ENCODE results near the gene SRSF2.
"Not testable (repeated sequence)": the region's sequence is repeated elsewhere in the genome, so short reads cannot be mapped to it uniquely, and the experiment has no call there.

SRSF2 gene

GRCh38 chr17:76738468-76738850 lies 1.3 kb upstream of the SRSF2 start:
- DNase-seq (ENCODE audit: low read depth) = no peak

GRCh38 chr17:76737676-76738467 lies 741 bp upstream of the SRSF2 start, which contains the start of gene MFSD11:
MFSD11 (plus strand) TSS chr17:76738119; CDS start chr17:76738353, 234 bp downstream.
- DNase-seq (ENCODE audit: low read depth) = peak; percentile 70

DNA sequence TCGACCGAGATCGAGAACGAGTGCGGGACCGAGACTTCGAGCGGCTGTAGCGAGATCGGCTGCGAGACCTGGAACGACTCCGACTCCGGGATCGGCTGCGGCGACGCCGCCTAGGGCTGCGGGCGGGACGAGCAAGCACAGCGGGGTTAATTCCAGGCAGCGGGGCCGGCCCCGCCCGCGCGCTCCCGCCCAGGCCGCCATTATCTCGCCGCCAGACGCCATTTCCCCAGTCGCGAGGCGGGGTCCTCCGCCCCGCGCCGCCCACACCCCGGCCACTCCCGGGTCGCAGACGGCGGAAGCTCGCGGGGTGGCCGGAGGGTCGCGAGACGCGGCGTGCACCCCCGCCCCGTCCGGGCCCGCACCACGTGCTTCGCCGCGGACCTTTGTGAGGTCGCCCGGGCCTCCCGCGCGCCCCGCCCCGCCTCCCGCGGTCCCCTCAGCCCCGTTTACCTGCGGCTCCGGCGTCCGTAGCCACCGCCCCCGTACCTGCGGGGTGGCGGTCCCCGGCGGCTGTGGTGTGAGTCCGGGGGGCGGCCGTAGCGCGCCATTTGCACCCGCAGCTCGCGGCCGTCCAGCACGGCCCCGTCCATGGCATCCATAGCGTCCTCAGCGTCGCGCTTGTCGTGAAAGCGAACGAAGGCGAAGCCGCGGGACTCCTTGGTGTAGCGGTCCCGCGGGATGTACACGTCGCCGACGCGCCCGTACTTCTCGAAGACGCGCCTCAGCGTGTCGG lies 616 bp downstream of the SRSF2 start:
- no peak for DNase-seq (ENCODE audit: low read depth)

DNA sequence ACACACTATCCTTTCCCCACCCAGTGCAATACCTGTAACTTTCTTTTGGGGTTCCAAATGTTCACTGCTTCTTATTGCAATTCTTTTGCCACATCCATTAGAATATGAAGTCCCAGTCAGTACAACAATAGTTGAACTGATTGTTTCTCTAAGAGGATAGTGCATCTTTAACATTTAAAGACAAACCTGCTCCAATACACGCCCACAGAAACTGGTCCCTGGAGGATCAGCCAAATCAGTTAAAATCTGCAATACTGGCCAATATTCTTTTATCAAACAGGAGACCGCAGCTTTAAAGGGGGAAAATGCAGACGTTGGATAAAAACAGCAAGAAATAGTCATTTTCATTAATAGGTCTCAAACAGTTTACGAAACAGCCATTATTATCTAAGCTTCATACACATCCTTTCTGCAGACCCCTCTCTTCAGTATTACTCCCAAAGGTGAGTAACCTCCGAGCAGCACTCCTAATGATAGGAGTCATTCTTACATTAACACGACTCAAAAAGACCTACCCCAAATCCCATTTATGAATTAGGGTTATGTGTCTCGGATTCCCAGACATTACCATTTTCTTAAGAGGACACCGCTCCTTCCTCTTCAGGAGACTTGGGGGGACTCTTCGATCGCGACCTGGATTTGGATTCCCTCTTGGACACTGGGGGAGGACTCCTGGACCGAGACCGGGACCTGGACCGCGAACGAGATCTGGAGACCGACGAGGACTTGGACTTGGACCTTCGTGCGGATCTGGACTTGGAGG lies 1.4 kb downstream of the SRSF2 start:
- no peak for DNase-seq (ENCODE audit: low read depth)

DNA sequence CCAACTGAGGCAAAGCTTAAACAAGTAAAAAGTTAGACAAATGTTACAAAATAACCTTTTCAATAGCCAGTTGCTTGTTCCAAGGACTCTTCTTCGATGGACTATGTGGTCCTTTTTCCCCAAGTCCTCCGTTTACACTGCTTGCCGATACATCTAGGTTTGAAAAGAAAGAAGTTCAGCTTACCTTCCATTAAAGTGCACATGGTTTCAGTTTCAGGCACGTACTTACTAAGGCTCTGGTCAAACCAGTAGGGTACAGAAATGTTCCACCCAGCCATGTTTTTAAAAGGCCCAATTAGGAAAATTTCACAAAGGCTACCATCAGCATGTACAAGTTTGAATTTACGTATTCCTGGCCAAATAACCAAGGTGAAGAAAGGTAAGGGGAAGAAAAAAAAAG lies 2.1 kb downstream of the SRSF2 start:
- DNase-seq (ENCODE audit: low read depth) = no peak

- DNase-seq (ENCODE audit: low read depth) = no peak
Measured at GRCh38 chr17:76734080-76734840, 2.9 kb downstream of the SRSF2 start.

DNA sequence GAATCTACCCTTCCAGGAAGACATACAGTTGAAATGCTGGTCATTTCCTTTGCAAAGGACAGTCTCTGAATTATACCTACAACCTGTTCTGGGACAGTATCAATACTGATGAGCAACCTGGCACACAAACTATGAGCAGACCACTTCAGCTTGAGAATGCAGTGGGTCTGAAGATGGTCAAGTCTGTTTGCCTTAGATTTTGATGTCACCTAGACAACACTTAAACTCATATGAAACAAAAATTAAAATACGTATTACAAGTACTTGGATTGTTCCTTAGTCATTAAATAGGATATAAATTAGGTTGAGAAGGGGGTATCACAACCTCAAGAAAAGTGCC lies 3.5 kb downstream of the SRSF2 start:
- DNase-seq (ENCODE audit: low read depth) = no peak

DNA sequence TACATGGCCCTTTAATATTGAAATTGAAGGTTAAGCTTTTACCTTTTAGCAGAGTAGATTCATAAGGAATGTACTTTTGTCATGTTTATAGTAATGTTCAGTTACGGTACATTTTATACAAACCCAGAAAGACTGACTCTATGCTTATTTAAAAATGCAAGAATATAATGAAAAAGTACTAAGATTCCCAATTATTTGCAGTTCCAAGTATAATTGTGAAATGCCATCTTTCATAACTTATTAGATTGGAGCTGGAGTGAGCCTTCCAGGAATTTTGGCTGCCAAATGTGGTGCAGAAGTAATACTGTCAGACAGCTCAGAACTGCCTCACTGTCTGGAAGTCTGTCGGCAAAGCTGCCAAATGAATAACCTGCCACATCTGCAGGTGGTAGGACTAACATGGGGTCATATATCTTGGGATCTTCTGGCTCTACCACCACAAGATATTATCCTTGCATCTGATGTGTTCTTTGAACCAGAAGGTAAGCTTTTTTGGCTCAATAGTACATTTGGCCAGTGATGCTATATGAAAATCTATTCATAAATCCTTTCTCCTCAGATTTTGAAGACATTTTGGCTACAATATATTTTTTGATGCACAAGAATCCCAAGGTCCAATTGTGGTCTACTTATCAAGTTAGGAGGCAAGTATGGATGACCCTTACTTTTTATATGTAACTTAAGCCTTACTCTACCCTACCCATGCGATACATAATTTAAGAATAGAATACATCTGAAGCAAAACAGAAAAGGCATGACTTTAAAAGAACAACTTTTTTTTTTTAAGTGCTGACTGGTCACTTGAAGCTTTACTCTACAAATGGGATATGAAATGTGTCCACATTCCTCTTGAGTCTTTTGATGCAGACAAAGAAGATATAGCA lies 4.2 kb downstream of the SRSF2 start:
- no peak for DNase-seq (ENCODE audit: low read depth)

DNA sequence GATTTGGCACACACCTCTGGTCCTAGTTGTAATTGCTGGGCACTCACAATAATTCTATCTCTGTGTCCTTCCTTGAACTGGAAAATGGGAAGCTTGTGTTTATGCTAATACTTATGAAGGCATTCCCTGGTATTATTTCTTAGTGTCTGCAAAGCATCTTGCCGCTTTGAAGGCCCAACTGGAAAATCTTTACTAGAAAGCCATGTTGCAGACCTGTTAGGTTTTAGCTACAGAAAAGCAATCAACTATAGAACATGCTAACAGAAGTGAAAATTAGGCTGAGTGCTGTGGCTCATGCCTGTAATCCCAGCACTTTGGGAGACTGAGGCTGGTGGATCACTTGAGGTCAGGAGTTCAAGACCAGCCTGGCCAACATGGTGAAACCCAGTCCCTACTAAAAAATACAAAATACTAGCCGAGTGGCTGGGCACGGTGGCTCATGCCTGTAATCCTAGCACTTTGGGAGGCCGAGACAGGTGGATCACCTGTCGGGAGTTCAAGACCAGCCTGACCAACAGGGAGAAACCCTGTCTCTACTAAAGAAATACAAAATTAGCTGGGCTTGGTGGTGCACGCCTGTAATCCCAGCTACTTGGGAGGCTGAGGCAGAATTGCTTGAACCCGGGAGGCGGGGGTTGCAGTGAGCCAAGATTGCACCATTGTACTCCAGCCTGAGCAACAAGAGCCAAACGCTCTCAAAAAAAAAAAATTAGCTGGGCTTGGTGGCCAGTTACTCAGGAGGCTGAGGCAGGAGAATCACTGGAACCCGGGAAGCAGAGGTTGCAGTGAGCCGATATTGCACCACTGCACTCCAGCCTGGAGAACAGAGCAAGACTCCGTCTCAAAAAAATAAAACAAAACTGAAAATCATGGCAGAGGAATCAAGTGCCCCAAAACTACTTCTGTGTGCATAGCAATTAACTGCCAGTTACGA lies 5.1 kb downstream of the SRSF2 start:
- not testable (repeated sequence) for DNase-seq (ENCODE audit: low read depth)

DNA sequence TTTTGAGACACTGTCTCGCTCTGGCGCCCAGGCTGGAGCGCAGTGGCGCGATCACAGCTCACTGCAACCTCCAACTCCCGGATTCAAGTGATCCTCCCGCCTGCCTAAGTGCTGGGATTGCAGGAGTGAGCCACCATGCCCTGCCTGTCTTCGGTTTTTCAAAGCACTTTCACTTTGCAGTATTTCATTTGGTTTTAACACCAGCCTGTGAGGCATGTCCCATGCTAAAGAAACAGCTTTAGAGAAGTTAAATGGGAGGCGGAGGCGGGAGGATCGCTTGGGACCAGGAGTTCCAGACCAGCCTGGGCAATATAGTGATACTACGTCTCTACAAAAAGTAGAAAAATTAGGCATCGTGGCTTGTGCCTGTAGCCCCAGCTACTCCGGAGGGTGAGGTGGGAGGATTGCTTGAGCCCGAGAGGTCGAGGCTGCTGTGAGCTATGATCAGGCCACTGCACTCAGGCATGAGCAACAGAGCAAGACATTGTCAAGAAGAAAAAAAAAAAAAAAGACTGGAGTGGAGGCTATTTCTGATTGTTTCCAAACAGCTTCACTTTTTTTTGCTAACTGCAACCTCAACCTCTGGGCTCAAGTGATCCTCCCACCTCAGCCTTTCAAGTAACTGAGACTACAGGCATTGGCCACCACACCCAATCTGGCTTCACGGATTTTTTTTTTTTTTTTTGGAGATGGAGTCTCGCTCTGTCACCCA lies 9.2 kb downstream of the SRSF2 start:
- DNase-seq (ENCODE audit: low read depth) = no peak

GRCh38 chr17:76726776-76727718 lies 10.1 kb downstream of the SRSF2 start, which contains the start of gene METTL23:
METTL23 (plus strand) TSS chr17:76726839; CDS start chr17:76729711, 2,872 bp downstream.
- no peak for DNase-seq (ENCODE audit: low read depth)

DNA sequence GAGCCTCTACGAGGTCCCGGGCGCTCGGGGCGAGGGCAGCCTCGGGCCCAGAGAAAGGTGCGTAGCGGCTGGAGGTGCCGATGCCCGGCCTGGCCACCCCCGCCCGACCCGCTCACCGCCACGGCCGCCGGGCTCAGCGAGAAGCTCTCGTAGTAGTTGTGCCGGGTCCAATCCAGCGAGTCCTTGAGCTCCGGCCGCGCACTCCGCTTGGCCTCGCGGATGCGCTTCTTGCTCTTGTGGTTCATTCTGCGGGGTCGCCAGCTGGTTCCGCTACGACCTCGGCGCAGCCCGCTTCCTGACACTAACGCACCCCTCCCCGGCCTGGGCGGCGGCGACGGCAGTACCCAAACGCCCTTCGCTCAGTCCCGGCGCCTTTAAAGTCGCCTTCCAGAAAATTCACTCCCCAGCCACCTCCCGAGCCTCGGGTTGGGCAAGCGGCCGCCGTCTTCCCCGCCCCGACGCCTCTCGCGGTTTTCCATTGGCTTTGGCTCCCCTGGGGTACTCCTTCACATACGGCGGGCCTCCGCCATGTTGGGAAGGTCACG lies 10.8 kb downstream of the SRSF2 start, which contains the start of gene JMJD6:
Gene JMJD6, minus strand, starts transcription at position 376 of the 545 bp plus-strand sequence. Its CDS starts 131 bp downstream, at position 245.
- peak; percentile 78 for DNase-seq (ENCODE audit: low read depth)

GRCh38 chr17:76725580-76726230 lies 11.4 kb downstream of the SRSF2 start:
- no peak for DNase-seq (ENCODE audit: low read depth)

GRCh38 chr17:76723812-76724211 lies 13.3 kb downstream of the SRSF2 start:
- DNase-seq (ENCODE audit: low read depth) = no peak

DNA sequence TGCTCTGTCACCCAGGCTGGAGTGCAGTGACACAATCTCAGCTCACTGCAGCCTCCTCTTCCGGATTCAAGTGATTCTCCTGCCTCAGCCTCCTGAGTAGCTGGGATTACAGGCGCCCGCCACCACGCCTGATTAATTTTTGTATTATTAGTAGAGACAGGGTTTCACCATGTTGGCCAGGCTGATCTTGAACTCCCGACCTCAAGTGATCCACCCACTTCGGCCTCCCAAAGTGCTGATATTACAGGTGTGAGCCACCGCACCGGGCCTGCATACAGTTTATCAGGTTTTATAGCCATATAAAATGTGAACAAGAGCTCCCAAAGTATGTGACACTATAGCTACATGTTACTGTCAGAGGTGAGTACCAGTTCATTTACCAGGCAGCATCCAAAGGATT lies 14.2 kb downstream of the SRSF2 start:
- DNase-seq (ENCODE audit: low read depth) = not testable (repeated sequence)

- DNase-seq (ENCODE audit: low read depth) = no peak
Measured at GRCh38 chr17:76722279-76722678, 14.9 kb downstream of the SRSF2 start.

DNA sequence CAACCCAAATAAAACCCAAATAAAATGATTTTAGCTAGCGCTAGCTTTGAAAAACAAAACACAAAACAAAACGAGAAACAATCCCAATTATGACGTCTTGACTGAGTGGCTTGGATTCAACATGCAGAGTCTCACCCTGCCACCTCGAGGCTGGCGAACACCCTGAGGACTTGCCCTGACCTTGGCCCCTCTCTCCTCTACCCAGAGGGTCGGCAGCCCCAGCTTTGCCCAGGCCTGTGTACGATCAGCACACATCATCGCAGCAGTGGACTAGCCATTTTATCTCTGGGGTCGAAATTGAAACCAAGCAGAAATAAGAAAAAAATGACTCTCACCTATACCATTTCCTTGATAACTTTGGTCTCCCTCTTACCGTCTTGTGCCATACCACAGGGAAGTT lies 15.7 kb downstream of the SRSF2 start:
- no peak for DNase-seq (ENCODE audit: low read depth)
